SK-N-SH (cell line): ENCODE data around the gene TRIM72. TPM values are rescaled to one million over a fixed set of nuclear protein-coding genes. Genes with fewer than 3 reads are reported as not detected.

Experiments used
- CTCF ChIA-PET: fragments of 300-600, 350-600 bp; formaldehyde crosslinking; extraction: SDS; loops from one replicate; lab custom pipeline; 2021; lab: Yijun Ruan, JAX
- POLR2A ChIA-PET: fragments of 350-600 bp; sonication (Branson Sonifier 250); formaldehyde crosslinking; extraction: SDS; loops from one replicate; lab custom pipeline; 2020; ENCODE audit warnings: antibody characterized with exemption, inconsistent platforms; lab: Yijun Ruan, JAX
- DNase-seq: peaks from one replicate; pipeline ENCODE4 v3.0.0; 2012
- H2AFZ ChIP-seq: fragments of 200-600 bp; sonication (generic); 2 replicates; pipeline ENCODE4 v1.8.1; 2016; ENCODE audit warnings: antibody characterized with exemption, mild to moderate bottlenecking, low read depth
- H3F3A ChIP-seq: fragments of 200-600 bp; sonication (generic); replicated peaks from 2 replicates; pipeline ENCODE3; 2016; ENCODE audit warnings: antibody characterized with exemption, mild to moderate bottlenecking; ENCODE audit not compliant: insufficient read depth
- H3K27ac ChIP-seq, 2 experiments: fragments of 200-500 bp in 1 of 2; fragments of 200-600 bp in 1 of 2; sonication (Bioruptor generic) in 1 of 2; sonication (generic), shearing (Covaris generic) in 1 of 2; 2 replicates each; pipeline versions ENCODE4 v1.5.1 to v1.6.1; 2014 to 2016; ENCODE audit warnings: low read depth in 2 of 2, inconsistent platforms in 1 of 2, low read length in 1 of 2, mild to moderate bottlenecking in 1 of 2, mixed read lengths in 1 of 2
- H3K27me3 ChIP-seq: fragments of 200-600 bp; sonication (generic), shearing (Covaris generic); 2 replicates; pipeline ENCODE4 v1.6.1; 2016; ENCODE audit warnings: mixed run types; ENCODE audit not compliant: insufficient read depth
- H3K36me3 ChIP-seq, 2 experiments: fragments of 200-500 bp in 1 of 2; fragments of 200-600 bp in 1 of 2; sonication (Bioruptor generic) in 1 of 2; sonication (generic) in 1 of 2; replicated peaks in 1 of 2; 2 replicates each; pipeline versions ENCODE3 to v1.5.1; 2014 to 2016; ENCODE audit warnings: low read length in 1 of 2, mild to moderate bottlenecking in 1 of 2; ENCODE audit not compliant: insufficient read depth in 2 of 2, control insufficient read depth in 1 of 2
- H3K4me1 ChIP-seq, 2 experiments: fragments of 200-500 bp in 1 of 2; fragments of 200-600 bp in 1 of 2; sonication (Bioruptor generic) in 1 of 2; sonication (generic), shearing (Covaris generic) in 1 of 2; 2 replicates each; pipeline versions ENCODE4 v1.5.1 to v1.6.1; 2014 to 2016; ENCODE audit warnings: low read depth in 1 of 2, low read length in 1 of 2, mixed run types in 1 of 2; ENCODE audit not compliant: insufficient read depth in 2 of 2, control insufficient read depth in 1 of 2
- H3K4me2 ChIP-seq: fragments of 200-600 bp; sonication (generic), shearing (Covaris generic); 2 replicates; pipeline ENCODE4 v1.6.1; 2017; ENCODE audit warnings: mixed run types
- H3K4me3 ChIP-seq, 2 experiments: fragments of 200-500 bp in 1 of 2; fragments of 200-600 bp in 1 of 2; sonication (Bioruptor generic) in 1 of 2; sonication (generic), shearing (Covaris generic) in 1 of 2; 2 replicates each; pipeline versions ENCODE4 v1.5.1 to v1.8.1; 2014 to 2016; ENCODE audit warnings: low read depth in 2 of 2, inconsistent platforms in 1 of 2, low read length in 1 of 2, mild to moderate bottlenecking in 1 of 2, mixed read lengths in 1 of 2, moderate library complexity in 1 of 2
- H3K79me2 ChIP-seq: fragments of 200-600 bp; sonication (generic); 2 replicates; pipeline ENCODE4 v1.8.1; 2017; ENCODE audit warnings: mild to moderate bottlenecking; ENCODE audit not compliant: insufficient read depth
- H3K9ac ChIP-seq: fragments of 200-600 bp; sonication (generic); 2 replicates; pipeline ENCODE4 v1.6.1; 2017; ENCODE audit warnings: mixed run types
- H3K9me2 ChIP-seq: fragments of 200-600 bp; sonication (generic); 2 replicates; pipeline ENCODE4 v1.6.1; 2017; ENCODE audit warnings: mixed run types
- H3K9me3 ChIP-seq: fragments of 200-600 bp; sonication (generic); 2 replicates; pipeline ENCODE4 v1.6.1; 2017; ENCODE audit warnings: mixed run types, mild to moderate bottlenecking, moderate library complexity
- H4K20me1 ChIP-seq: fragments of 200-600 bp; sonication (generic); 2 replicates; pipeline ENCODE4 v1.6.1; 2017; ENCODE audit warnings: mild to moderate bottlenecking, mixed run types; ENCODE audit not compliant: insufficient read depth
- ELF1 ChIP-seq: IDR thresholded peaks from 2 replicates; pipeline ENCODE4 v1.4.0; 2012
- EZH2phosphoT487 ChIP-seq: fragments of 200-600 bp; sonication (generic); IDR thresholded peaks from 2 replicates; pipeline ENCODE4 v1.6.1; 2017; ENCODE audit warnings: low read depth, mixed run types, mild to moderate bottlenecking, antibody characterized with exemption, moderate library complexity, borderline replicate concordance
- FOXJ3 ChIP-seq: sonication (generic); formaldehyde crosslinking; IDR thresholded peaks from 2 replicates; pipeline ENCODE4 v1.5.1; 2020; ENCODE audit warnings: mild to moderate bottlenecking, missing genetic modification reagents
- GATA2 ChIP-seq: sonication (generic); formaldehyde crosslinking; IDR thresholded peaks from 2 replicates; pipeline ENCODE4 v1.5.0; 2020; ENCODE audit warnings: mild to moderate bottlenecking, missing genetic modification reagents
- MXI1 ChIP-seq: IDR thresholded peaks from 2 replicates; pipeline ENCODE4 v1.6.1; 2012; ENCODE audit warnings: mild to moderate bottlenecking, low read depth, low read length, improper control_type of control experiment
- POLR2AphosphoS5 ChIP-seq: IDR thresholded peaks from 2 replicates; pipeline ENCODE4 v1.6.1; 2012; ENCODE audit warnings: low read depth, low read length
- SIN3A ChIP-seq: IDR thresholded peaks from 2 replicates; pipeline ENCODE4 v1.6.1; 2012; ENCODE audit warnings: low read depth, mild to moderate bottlenecking, low read length, moderate library complexity, borderline replicate concordance
- TCF12 ChIP-seq: IDR thresholded peaks from 2 replicates; pipeline ENCODE4 v1.4.0; 2012
- WGBS: methylation state at CpG from one replicate; pipeline ENCODE4 v1.1.6; 2017; ENCODE audit warnings: low lambda C conversion rate; 5-methylcytosine and 5-hydroxymethylcytosine counted together
- polyA plus RNA-seq, 3 experiments: library from polyadenylated mRNA; depleted of rRNA; stranded (reverse); fragments of >200 nt; gene quantifications; 2 replicates each; pipeline ENCODE4 v1.2.3, GENCODE V29; 2012
- TF ChIP-seq, protein P1 (sequence below): IDR thresholded peaks from 2 replicates; pipeline ENCODE4 v1.4.0; 2012; ENCODE audit warnings: low read depth
- TF ChIP-seq, protein P2 (sequence below): fragments of 150-350 bp; IDR thresholded peaks from 2 replicates; pipeline ENCODE4 v1.6.1; 2016; ENCODE audit warnings: mild to moderate bottlenecking, low read depth, low read length

TRIM72 gene
- polyA plus RNA-seq, 1 of the 3 experiments (the other 2 are of a cell fraction) = under 0.01 TPM

DNA sequence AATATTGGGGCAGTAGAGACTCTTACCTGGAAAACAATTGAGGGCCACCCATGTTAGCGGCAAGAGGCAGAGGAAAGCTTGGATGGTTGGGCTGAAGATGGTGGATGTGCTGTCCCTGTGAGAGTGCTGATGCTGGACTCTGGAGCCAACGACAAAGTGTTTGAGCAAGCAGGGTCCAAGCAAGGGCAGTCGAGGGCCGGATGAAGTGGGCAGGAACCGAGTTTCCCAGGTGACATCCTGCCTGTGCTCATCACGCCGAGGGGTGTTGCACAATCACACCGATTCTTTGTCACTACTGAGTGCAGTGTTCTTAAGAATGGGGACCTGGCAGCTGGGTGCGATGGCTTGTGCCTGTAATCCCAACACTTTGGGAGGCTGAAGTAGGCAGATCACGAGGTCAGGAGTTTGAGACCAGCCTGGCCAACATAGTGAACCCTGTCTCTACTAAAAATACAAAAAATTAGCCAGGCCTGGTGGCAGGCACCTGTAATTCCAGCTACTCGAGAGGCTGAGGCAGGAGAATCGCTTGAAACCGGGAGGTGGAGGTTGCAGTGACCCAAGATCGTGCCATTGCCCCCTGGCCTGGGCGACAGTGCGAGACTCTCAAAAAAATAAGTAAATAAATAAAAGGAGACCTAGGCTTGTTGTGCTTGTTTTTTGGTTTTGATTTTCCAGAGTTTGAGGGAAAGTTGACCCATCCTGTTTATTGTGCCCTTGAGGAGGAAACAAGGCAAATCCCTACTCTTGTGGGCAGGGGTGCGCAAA is 17.4 kb upstream of the TRIM72 start:
- WGBS = 96% methylated on average over 11 of the region's 17 CpGs
- H3F3A ChIP-seq = peaks cover 81% of the 10 kb centered on the region
- H4K20me1 ChIP-seq = peaks cover 90% of the 10 kb centered on the region
- H3K4me1 ChIP-seq = no peaks in the 10 kb centered on the region
- DNase-seq = no peak
- no peak overlapping the region for H2AFZ ChIP-seq
- ChIA-PET CTCF (interaction anchor here (1.1 kb wide), 1 partner anchor 13 kb away, joined by 4 read pairs; no protein-coding TSS in a partner anchor), POLR2A (interaction anchor here (0.7 kb wide), 1 partner anchor 16 kb away, joined by 3 read pairs; no protein-coding TSS in a partner anchor)
- H3K9me2 ChIP-seq = no peaks in the 10 kb centered on the region
- H3K4me3 ChIP-seq = no peak overlapping the region
- H3K27ac ChIP-seq = no peak overlapping the region
- H3K4me2 ChIP-seq = no peak overlapping the region
- H3K27me3 ChIP-seq = no peaks in the 10 kb centered on the region
- no peaks in the 10 kb centered on the region for H3K9me3 ChIP-seq
- no peak overlapping the region for H3K9ac ChIP-seq
- peaks cover 43 to 49% of the 10 kb centered on the region in 2 experiments for H3K36me3 ChIP-seq
- peaks cover 23% of the 10 kb centered on the region; the same call in 1 of the 2 replicates for H3K79me2 ChIP-seq
- TF ChIP-seq, protein P1, sequence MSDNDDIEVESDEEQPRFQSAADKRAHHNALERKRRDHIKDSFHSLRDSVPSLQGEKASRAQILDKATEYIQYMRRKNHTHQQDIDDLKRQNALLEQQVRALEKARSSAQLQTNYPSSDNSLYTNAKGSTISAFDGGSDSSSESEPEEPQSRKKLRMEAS = no peak
- TF ChIP-seq TCF12 = no peak
- TF ChIP-seq, protein P2, sequence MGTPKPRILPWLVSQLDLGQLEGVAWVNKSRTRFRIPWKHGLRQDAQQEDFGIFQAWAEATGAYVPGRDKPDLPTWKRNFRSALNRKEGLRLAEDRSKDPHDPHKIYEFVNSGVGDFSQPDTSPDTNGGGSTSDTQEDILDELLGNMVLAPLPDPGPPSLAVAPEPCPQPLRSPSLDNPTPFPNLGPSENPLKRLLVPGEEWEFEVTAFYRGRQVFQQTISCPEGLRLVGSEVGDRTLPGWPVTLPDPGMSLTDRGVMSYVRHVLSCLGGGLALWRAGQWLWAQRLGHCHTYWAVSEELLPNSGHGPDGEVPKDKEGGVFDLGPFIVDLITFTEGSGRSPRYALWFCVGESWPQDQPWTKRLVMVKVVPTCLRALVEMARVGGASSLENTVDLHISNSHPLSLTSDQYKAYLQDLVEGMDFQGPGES = no peak
- no peak for TF ChIP-seq SIN3A
- TF ChIP-seq GATA2 (CRISPR knock-in tag) = no peak
- TF ChIP-seq EZH2phosphoT487 = no peak
- no peak for TF ChIP-seq MXI1
- no peak for TF ChIP-seq ELF1

DNA sequence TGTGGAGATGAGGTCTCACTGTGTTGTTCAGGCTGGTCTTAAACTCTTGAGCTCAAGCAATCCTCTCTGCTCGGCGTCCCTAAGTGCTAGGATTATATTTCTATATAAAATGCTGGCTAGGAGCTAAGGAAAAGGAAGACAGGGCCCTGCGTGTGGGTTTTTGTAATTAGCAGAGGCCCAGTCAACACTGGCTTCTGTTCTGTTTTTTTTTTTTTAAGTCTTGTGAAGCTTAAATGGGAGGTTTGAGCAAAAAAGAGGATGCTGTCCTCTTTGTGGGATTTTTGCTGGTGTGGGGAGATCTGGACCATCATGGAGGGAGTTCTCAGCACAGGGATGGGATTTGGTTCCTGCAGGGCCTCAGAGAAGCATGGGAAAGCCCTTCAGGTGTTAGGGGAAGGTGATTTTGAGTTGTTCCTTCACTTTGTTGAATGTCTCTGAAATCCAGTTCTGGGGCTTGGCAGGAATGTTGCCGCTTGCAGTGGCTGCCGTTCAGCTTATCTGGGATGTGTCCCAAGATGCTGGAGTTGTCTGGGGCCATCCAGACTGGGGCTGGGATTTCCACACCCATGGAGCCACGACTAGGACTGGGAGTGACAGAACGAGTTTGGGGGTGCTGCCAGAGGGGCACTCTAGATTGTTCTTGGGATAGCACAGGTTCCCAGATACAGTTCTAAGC is 15.6 kb upstream of the TRIM72 start:
- Histone ChIP-seq H3K9ac (no peak overlapping the region), H2AFZ (no peak overlapping the region), H3K9me2 (no peaks in the 10 kb centered on the region), H3K4me2 (no peak overlapping the region), H3K4me1 (no peaks in the 10 kb centered on the region), H3K4me3 (no peak overlapping the region)
- WGBS = 85% methylated on average over 6 of the region's 7 CpGs
- DNase-seq = no peak
- TF ChIP-seq POLR2AphosphoS5 (peak; percentile 5; the same call in 1 of the 2 replicates), FOXJ3 (no peak)
- TF ChIP-seq, all 33 proteins: peak for 1
- ChIA-PET POLR2A (interaction anchor here (0.7 to 2.1 kb wide), 4 partner anchors 11 to 18 kb away, joined by 3 to 9 read pairs (median 4); partner anchors contain the start of gene FUS), CTCF (interaction anchor here (1.0 kb wide), 1 partner anchor 255 kb away, joined by 3 read pairs; no protein-coding TSS in a partner anchor)
- Histone ChIP-seq H3F3A (peaks cover 68% of the 10 kb centered on the region), H3K79me2 (peaks cover 15% of the 10 kb centered on the region; the same call in 1 of the 2 replicates), H4K20me1 (peaks cover 72% of the 10 kb centered on the region), H3K9me3 (no peaks in the 10 kb centered on the region), H3K27me3 (no peaks in the 10 kb centered on the region), H3K27ac (no peak overlapping the region), H3K36me3 (peaks cover 31% of the 10 kb centered on the region in 2 experiments)
